NCI-H69 (cell line): ENCODE results near the gene C10orf90.

Source experiments
- DNase-seq: peaks from one replicate; lab custom pipeline; 2025; lab: John Stamatoyannopoulos, UW

C10orf90 gene

GRCh38 chr10:126670056-126670894 is at the start of gene C10orf90:
Gene C10orf90 (minus strand): TSS chr10:126670693. CDS start chr10:126670480, 213 bp downstream.
- no peak for DNase-seq

GRCh38 chr10:126716366-126716765 is 45.9 kb upstream of the C10orf90 start:
- DNase-seq, result no peak

GRCh38 chr10:126713594-126713993 is 43.1 kb upstream of the C10orf90 start:
- no peak for DNase-seq

- DNase-seq, result no peak
Measured at GRCh38 chr10:126712681-126713080, 42.2 kb upstream of the C10orf90 start.

GRCh38 chr10:126705951-126706565 is 35.6 kb upstream of the C10orf90 start:
- no peak for DNase-seq

GRCh38 chr10:126705131-126705530 is 34.6 kb upstream of the C10orf90 start:
- no peak for DNase-seq

GRCh38 chr10:126704649-126705048 is 34.2 kb upstream of the C10orf90 start:
- no peak for DNase-seq

- no peak for DNase-seq
Measured at GRCh38 chr10:126702181-126702580, 31.7 kb upstream of the C10orf90 start.

GRCh38 chr10:126701526-126701925 is 31.0 kb upstream of the C10orf90 start:
- DNase-seq, result peak; percentile 2

- no peak for DNase-seq
Measured at GRCh38 chr10:126696684-126697083, 26.2 kb upstream of the C10orf90 start.

- DNase-seq, result no peak
Measured at GRCh38 chr10:126691456-126691855, 21.0 kb upstream of the C10orf90 start.

GRCh38 chr10:126690534-126690933 is 20.0 kb upstream of the C10orf90 start:
- no peak for DNase-seq

GRCh38 chr10:126689461-126689994 is 19.0 kb upstream of the C10orf90 start:
- DNase-seq, result no peak

GRCh38 chr10:126687121-126687606 is 16.7 kb upstream of the C10orf90 start:
- no peak for DNase-seq

GRCh38 chr10:126686719-126687118 is 16.2 kb upstream of the C10orf90 start:
- DNase-seq, result no peak

GRCh38 chr10:126686268-126686667 is 15.8 kb upstream of the C10orf90 start:
- DNase-seq, result no peak

GRCh38 chr10:126685756-126686155 is 15.3 kb upstream of the C10orf90 start:
- no peak for DNase-seq

GRCh38 chr10:126684171-126684745 is 13.8 kb upstream of the C10orf90 start:
- DNase-seq, result no peak

- DNase-seq, result no peak
Measured at GRCh38 chr10:126683466-126683865, 13.0 kb upstream of the C10orf90 start.

GRCh38 chr10:126675656-126676438 is 5.4 kb upstream of the C10orf90 start:
- no peak for DNase-seq

GRCh38 chr10:126674741-126675515 is 4.4 kb upstream of the C10orf90 start:
- no peak for DNase-seq
